ENCODE results near the gene NCSTN. TPM values are rescaled to one million over a fixed set of nuclear protein-coding genes. Genes with fewer than 3 reads are reported as not detected.

NCSTN gene
- polyA plus RNA-seq, 1 donor (not counting 4 experiments of a cell fraction or from before 2014, with no cell fraction given), result 111 TPM

DNA sequence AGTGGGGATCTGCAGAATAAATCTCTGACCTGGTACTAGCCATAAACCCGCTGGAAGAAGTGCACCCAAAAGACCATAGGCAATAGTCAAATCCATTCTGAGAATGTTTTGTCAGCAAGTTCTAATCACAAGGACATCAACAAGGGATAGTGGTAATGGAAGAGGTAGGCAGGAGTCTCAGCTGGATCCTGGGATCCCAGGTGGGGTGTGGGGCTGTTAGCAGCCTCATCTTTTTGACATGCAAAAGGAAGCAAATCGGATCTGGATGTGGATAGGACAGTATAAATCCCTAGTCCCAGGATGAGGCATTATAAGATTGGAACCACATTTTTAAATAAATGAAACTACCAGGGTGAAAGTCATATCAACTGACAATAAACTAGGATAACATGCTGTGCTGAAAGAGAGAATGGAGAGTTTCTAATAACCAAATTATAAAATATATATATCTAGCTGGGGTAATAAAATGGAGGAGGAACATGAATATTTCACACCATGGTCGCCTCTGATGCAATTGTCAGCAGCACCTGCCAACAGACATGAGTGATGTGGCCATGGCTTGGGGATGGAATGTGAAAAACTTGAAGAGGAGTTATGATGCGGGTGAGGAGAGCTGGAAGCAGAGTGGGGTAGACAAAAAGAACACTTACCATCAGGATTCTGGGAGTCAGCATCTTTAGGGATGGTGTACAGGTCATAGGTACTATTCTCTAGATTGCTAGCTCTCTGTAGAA is 34.6 kb upstream of the NCSTN start:
- Histone ChIP-seq H2AFZ (ENCODE audit: control insufficient read depth, low read length) (no peak overlapping the region), H3K9ac (ENCODE audit: control insufficient read depth, extremely low read depth, insufficient read depth, low read length) (no peak overlapping the region), H3K9me3 (ENCODE audit: control insufficient read depth, low read depth, low read length) (no peaks in the 10 kb centered on the region), H3K27ac (ENCODE audit: control insufficient read depth, insufficient read depth, low read length) (no peak overlapping the region), H4K20me1 (ENCODE audit: control insufficient read depth, extremely low read depth, insufficient read depth, low read length) (no peaks in the 10 kb centered on the region), H3K4me3 (ENCODE audit: control insufficient read depth in 2 of 3, extremely low read depth in 1 of 3, insufficient read depth in 2 of 3, low read depth in 1 of 3, low read length in 3 of 3) (no peak overlapping the region), H3K27me3 (ENCODE audit: control insufficient read depth, extremely low read depth, insufficient read depth, low read length) (no peaks in the 10 kb centered on the region), H3K36me3 (ENCODE audit: control insufficient read depth in 2 of 2, extremely low read depth in 1 of 2, insufficient read depth in 2 of 2, low read length in 2 of 2) (peaks cover 44 to 47% of the 10 kb centered on the region in 2 experiments), H3K4me2 (ENCODE audit: control insufficient read depth, extremely low read depth, insufficient read depth, low read depth, low read length) (no peak overlapping the region), H3K4me1 (ENCODE audit: control insufficient read depth, extremely low read depth, insufficient read depth, low read length) (no peaks in the 10 kb centered on the region), H3K79me2 (ENCODE audit: control insufficient read depth, insufficient read depth, low read length) (no peaks in the 10 kb centered on the region), H3K9me1 (ENCODE audit: control insufficient read depth, extremely low read depth, insufficient read depth, low read length) (no peaks in the 10 kb centered on the region)
- TF ChIP-seq EZH2 (IDR thresholded peaks at IDR 0.05; ENCODE audit: low read length), result no peak
- TF ChIP-seq, protein P1, sequence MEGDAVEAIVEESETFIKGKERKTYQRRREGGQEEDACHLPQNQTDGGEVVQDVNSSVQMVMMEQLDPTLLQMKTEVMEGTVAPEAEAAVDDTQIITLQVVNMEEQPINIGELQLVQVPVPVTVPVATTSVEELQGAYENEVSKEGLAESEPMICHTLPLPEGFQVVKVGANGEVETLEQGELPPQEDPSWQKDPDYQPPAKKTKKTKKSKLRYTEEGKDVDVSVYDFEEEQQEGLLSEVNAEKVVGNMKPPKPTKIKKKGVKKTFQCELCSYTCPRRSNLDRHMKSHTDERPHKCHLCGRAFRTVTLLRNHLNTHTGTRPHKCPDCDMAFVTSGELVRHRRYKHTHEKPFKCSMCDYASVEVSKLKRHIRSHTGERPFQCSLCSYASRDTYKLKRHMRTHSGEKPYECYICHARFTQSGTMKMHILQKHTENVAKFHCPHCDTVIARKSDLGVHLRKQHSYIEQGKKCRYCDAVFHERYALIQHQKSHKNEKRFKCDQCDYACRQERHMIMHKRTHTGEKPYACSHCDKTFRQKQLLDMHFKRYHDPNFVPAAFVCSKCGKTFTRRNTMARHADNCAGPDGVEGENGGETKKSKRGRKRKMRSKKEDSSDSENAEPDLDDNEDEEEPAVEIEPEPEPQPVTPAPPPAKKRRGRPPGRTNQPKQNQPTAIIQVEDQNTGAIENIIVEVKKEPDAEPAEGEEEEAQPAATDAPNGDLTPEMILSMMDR (optimal IDR thresholded peaks at IDR 0.05 in 1 of 3, IDR thresholded peaks at IDR 0.05 in 1 of 3, conservative IDR thresholded peaks at IDR 0.05 in 1 of 3; ENCODE audit: extremely low read depth in 1 of 3, insufficient read depth in 2 of 3, low read length in 3 of 3), result no peak
- dilution Hi-C loops (cut with MboI; ENCODE audit: extremely low pct_ligation_motif_present, low sequenced_read_pairs), result no loop called here
- no peak for FAIRE-seq
- DNase-seq (ENCODE audit: low read depth, low spot score), result no peak

DNA sequence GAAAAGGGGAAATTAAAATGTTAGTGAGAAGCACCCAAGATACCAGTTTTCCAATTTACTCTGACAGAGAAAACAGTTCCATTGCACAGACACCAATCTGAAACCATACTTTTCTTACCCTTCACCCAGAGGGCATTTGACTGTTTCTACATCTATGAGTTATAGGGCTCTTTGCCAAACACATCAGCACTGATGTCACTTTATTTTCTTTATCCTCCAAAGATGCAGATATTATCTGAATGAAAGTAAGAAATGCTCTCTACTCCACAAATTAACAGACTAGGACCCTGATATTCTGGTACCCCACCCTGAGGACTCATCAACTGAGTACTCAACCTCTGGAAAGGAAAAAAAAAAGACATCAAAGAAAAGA is 34.0 kb upstream of the NCSTN start:
- H3K79me2 ChIP-seq (ENCODE audit: control insufficient read depth, insufficient read depth, low read length), result no peaks in the 10 kb centered on the region
- no peaks in the 10 kb centered on the region for H3K27me3 ChIP-seq (ENCODE audit: control insufficient read depth, extremely low read depth, insufficient read depth, low read length)
- FAIRE-seq (no peak), DNase-seq (ENCODE audit: low read depth, low spot score) (no peak)
- H3K36me3 ChIP-seq (ENCODE audit: control insufficient read depth in 2 of 2, extremely low read depth in 1 of 2, insufficient read depth in 2 of 2, low read length in 2 of 2), result peaks cover 44 to 48% of the 10 kb centered on the region in 2 experiments
- no peaks in the 10 kb centered on the region for H3K9me1 ChIP-seq (ENCODE audit: control insufficient read depth, extremely low read depth, insufficient read depth, low read length)
- H4K20me1 ChIP-seq (ENCODE audit: control insufficient read depth, extremely low read depth, insufficient read depth, low read length), result no peaks in the 10 kb centered on the region
- no peaks in the 10 kb centered on the region for H3K4me1 ChIP-seq (ENCODE audit: control insufficient read depth, extremely low read depth, insufficient read depth, low read length)
- no peak for TF ChIP-seq EZH2 (IDR thresholded peaks at IDR 0.05; ENCODE audit: low read length)
- TF ChIP-seq, protein P1 (optimal IDR thresholded peaks at IDR 0.05 in 1 of 3, IDR thresholded peaks at IDR 0.05 in 1 of 3, conservative IDR thresholded peaks at IDR 0.05 in 1 of 3; ENCODE audit: extremely low read depth in 1 of 3, insufficient read depth in 2 of 3, low read length in 3 of 3), result no peak
- no peak overlapping the region for H3K27ac ChIP-seq (ENCODE audit: control insufficient read depth, insufficient read depth, low read length)
- H3K4me3 ChIP-seq (ENCODE audit: control insufficient read depth in 2 of 3, extremely low read depth in 1 of 3, insufficient read depth in 2 of 3, low read depth in 1 of 3, low read length in 3 of 3), result no peak overlapping the region
- H3K9me3 ChIP-seq (ENCODE audit: control insufficient read depth, low read depth, low read length), result no peaks in the 10 kb centered on the region
- H3K4me2 ChIP-seq (ENCODE audit: control insufficient read depth, extremely low read depth, insufficient read depth, low read depth, low read length), result no peak overlapping the region
- no peak overlapping the region for H2AFZ ChIP-seq (ENCODE audit: control insufficient read depth, low read length)
- no peak overlapping the region for H3K9ac ChIP-seq (ENCODE audit: control insufficient read depth, extremely low read depth, insufficient read depth, low read length)
- dilution Hi-C loops (cut with MboI; ENCODE audit: extremely low pct_ligation_motif_present, low sequenced_read_pairs), result no loop called here
